Fibroblast of upper back skin (primary cell): ENCODE results near the gene GPR17.

Source experiments
- DNase-seq: peaks from one replicate; pipeline ENCODE4 v3.0.0-alpha.2; 2013

The GPR17 gene

GRCh38 chr2:127615511-127616166 is 30.3 kb upstream of the GPR17 start:
- no peak for DNase-seq

- no peak for DNase-seq
Measured at GRCh38 chr2:127618551-127619202, 27.3 kb upstream of the GPR17 start.

- DNase-seq: no peak
Measured at GRCh38 chr2:127619203-127619590, 26.8 kb upstream of the GPR17 start.

- no peak for DNase-seq
Measured at GRCh38 chr2:127619877-127620705, 25.9 kb upstream of the GPR17 start.

- no peak for DNase-seq
Measured at GRCh38 chr2:127620866-127621265, 25.1 kb upstream of the GPR17 start.

- no peak for DNase-seq
Measured at GRCh38 chr2:127621981-127622431, 23.9 kb upstream of the GPR17 start.

GRCh38 chr2:127622561-127623387 is 23.2 kb upstream of the GPR17 start:
- DNase-seq: no peak

GRCh38 chr2:127623388-127624319 is 22.3 kb upstream of the GPR17 start:
- DNase-seq: peak; percentile 57

- no peak for DNase-seq
Measured at GRCh38 chr2:127624320-127624755, 21.6 kb upstream of the GPR17 start.

GRCh38 chr2:127624756-127625571 is 21.0 kb upstream of the GPR17 start:
- DNase-seq: no peak

- DNase-seq: no peak
Measured at GRCh38 chr2:127625572-127625951, 20.4 kb upstream of the GPR17 start.

- DNase-seq: no peak
Measured at GRCh38 chr2:127626175-127626574, 19.8 kb upstream of the GPR17 start.

GRCh38 chr2:127626917-127627739 is 18.8 kb upstream of the GPR17 start:
- no peak for DNase-seq

- DNase-seq: no peak
Measured at GRCh38 chr2:127627740-127628571, 18.0 kb upstream of the GPR17 start.

GRCh38 chr2:127628767-127629614 is 17.0 kb upstream of the GPR17 start:
- no peak for DNase-seq

GRCh38 chr2:127629637-127630036 is 16.3 kb upstream of the GPR17 start:
- no peak for DNase-seq

- DNase-seq: no peak
Measured at GRCh38 chr2:127630096-127630863, 15.7 kb upstream of the GPR17 start.
